Omental fat pad (tissue), 4 donors: Measurements from ENCODE around the gene STK38L. TPM values are rescaled to one million over a fixed set of nuclear protein-coding genes. Genes with fewer than 3 reads are reported as not detected.

Source experiments
- ATAC-seq: fragments of 150-250 bp; one replicate; pipeline ENCODE4 v1.9.1; 2016; ENCODE audit warnings: mild to moderate bottlenecking, moderate library complexity; ENCODE audit not compliant: low FRiP score
- DNase-seq: peaks from one replicate; pipeline ENCODE4 v3.0.0-alpha.2; 2019; ENCODE audit warnings: low spot score
- total RNA-seq, 4 donors: library from RNA; depleted of rRNA; stranded (reverse); fragments of >200 nt; gene quantifications; one replicate each; pipeline ENCODE4 v1.1.0, GENCODE V29; 2016
- TF ChIP-seq, protein P1 (sequence below), 3 donors: fragments of 450-650 bp; IDR thresholded peaks; one replicate each; pipeline ENCODE4 v1.5.1; 2016 to 2017; ENCODE audit warnings: antibody characterized with exemption in 3 of 3, mild to moderate bottlenecking in 3 of 3, moderate library complexity in 2 of 3

The STK38L gene
- total RNA-seq, 4 donors from 2014 or later, result 28.1 to 66.4 (median 46.5) TPM

DNA sequence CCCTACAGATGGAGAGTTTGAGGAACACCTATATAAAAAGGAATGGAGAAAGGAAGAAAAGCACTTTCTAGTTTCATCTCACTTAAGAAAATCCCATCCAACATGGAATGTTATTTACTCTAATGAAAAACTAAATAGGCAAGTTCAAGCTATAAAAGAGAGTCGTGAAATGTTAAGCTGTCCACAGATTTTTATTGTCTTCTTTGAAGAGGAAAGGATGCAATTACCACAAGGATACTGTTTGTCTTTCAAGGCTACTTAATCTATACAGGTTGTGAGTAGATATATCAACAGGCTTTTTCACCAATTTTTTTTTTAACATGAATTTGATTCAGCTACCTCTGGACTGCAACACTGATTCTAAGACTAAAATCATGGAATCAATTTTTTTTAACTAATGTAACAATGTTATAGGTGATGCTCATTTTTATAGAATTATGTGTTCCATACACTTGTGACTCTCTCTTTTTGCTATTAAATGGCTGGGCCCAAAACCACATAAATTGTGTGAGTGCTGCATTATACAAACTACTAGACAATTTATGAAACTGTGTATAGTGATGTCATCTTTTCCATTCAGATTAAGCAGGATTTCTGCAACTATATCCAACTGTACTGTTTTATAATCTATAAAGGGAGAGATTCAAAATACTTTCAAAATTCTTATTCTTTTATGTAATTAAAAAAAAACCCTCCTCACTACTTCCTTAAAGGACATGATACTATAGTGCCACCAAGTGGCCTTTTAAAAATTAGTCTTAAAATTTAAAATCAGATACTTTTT is 61.8 kb downstream of the STK38L start:
- TF ChIP-seq, protein P1, sequence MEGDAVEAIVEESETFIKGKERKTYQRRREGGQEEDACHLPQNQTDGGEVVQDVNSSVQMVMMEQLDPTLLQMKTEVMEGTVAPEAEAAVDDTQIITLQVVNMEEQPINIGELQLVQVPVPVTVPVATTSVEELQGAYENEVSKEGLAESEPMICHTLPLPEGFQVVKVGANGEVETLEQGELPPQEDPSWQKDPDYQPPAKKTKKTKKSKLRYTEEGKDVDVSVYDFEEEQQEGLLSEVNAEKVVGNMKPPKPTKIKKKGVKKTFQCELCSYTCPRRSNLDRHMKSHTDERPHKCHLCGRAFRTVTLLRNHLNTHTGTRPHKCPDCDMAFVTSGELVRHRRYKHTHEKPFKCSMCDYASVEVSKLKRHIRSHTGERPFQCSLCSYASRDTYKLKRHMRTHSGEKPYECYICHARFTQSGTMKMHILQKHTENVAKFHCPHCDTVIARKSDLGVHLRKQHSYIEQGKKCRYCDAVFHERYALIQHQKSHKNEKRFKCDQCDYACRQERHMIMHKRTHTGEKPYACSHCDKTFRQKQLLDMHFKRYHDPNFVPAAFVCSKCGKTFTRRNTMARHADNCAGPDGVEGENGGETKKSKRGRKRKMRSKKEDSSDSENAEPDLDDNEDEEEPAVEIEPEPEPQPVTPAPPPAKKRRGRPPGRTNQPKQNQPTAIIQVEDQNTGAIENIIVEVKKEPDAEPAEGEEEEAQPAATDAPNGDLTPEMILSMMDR (IDR thresholded peaks at IDR 0.05), result no peak
- no peak for DNase-seq
- no peak for ATAC-seq

DNA sequence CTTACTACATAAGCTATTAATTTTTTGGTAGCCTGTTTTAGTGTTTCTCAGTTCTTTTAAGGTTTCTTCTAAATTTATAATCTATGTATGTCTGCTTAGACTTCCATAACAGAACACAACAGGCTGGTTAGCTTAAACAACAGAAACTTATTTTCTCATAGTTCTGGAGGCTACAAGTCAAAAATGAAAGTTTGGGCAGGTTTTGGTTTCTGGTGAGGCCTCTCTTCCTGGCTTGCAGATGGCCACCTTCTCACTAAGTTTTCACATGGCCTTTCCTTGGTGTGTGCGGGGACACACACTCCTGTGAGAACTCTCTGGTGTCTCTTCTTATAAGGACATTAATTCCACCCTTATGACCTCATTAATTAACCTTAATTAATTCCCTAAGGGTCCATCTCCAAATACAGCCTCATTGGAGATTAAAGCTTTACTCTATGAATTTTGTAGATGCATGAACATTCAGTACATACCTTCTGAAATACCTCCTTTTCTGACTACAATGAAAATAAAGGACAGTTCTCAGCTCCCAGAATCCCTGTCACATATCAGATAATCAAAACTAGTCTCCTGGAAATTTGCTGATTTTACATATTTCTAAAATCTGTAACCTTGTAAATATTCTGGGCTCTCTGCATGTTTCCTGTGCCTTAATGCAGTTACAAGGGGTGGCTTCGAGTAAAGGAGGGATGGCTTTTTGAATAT is 65.4 kb downstream of the STK38L start:
- DNase-seq, result no peak
- no peak for ATAC-seq
- TF ChIP-seq, protein P1 (IDR thresholded peaks at IDR 0.05), result no peak

DNA sequence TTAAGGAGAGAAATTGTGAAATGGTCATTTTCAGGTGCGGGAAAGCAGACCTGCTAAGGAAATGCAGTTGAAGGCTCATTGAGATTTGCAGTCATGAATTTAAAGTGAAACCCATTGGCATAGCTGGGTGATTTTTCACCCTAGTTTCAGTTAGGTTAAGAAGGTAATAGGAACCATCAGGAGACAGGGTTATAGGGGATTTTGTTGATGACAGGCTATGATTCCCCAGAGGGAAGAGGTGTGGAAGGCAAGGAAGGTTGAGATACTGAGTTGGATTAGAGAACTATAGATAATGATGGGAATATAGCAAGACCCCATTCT is 65.9 kb downstream of the STK38L start:
- no peak for DNase-seq
- TF ChIP-seq, protein P1 (IDR thresholded peaks at IDR 0.05), result no peak
- no peak for ATAC-seq

DNA sequence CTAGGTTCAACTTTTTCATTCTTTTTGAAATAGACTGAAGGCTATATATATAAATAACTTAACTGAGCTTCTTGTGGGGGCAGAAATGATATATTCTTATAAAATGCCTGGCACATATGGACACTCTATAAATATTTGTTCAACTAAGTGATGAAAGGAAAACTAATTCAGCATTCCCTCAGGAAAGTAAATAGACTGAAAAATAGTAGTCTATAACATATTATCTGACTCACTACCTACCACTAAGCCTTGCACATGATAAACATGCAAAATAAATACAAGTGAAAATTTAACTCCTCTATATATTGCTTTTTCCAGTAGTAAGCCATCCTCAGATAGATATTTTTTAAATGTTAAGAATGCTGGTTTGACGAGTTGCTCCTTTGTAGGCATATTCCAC is 72.9 kb downstream of the STK38L start:
- ATAC-seq, result no peak
- no peak for DNase-seq
- TF ChIP-seq, protein P1 (IDR thresholded peaks at IDR 0.05), result no peak

DNA sequence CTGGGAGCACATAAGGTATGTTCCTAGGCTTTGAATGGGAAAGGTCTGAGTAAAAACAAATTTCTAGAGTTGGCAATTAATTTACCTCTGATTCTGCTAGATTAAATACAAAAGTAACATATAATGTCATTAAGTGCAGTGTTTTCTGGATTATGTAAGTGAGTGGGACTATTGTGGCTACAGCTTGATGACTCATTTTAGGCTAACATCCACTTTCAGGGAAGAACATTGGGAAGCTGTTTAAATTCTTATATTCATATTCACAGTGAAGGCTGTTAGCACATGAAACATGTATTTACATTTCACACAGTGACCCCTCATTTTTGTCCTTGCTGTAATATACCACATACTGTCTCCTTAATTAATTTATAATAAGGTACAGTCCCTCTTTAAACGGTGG is 75.3 kb downstream of the STK38L start:
- TF ChIP-seq, protein P1 (IDR thresholded peaks at IDR 0.05), result no peak
- no peak for DNase-seq
- no peak for ATAC-seq

DNA sequence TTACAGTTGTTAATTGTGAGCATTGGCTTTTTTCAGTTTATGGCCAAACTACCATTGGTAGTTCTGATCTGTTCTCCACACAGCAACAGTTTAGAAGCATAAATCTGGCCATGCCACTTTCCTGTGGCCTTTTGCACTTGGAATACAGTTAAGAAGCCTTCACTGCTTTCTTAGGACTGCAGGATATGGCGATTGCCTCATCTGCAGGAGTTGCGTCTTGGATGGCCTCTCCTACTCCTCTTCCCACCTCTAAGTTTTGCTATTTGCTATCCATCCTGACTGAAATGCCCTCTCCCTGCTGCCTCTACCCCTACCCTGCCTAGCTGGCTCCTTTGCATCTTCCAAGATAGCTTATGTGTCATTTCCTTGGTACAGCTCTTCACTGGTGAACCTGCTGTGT is 75.8 kb downstream of the STK38L start:
- ATAC-seq, result no peak
- TF ChIP-seq, protein P1 (IDR thresholded peaks at IDR 0.05), result no peak
- DNase-seq, result no peak

DNA sequence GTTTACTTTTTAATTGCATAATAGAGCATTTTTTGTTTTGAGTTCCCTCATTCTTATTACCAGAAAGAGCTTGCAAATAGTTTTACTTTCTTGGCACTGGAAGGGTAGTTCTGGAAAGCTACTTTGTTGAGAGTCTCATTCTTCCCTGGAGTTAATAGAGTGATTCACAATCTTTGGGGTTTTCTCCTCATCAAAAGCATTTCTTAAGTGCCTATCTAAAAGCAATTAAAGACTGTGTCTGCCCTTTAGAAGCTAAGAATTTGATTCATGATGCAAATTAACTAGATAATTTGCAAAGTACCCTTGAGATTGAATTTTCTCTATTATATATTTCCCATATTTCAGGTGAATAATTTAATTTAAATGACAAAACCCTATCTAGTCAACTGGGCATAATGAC is 80.4 kb downstream of the STK38L start:
- no peak for DNase-seq
- TF ChIP-seq, protein P1 (IDR thresholded peaks at IDR 0.05), result no peak
- no peak for ATAC-seq
